Liver (tissue), 9 donors: Measurements from ENCODE around the gene FAM219A. TPM values are rescaled to one million over a fixed set of nuclear protein-coding genes. Genes with fewer than 3 reads are reported as not detected.

Source experiments
- DNase-seq: peaks from one replicate; pipeline ENCODE4 v3.0.0-alpha.2; 2017; ENCODE audit warnings: low spot score
- H3K27ac ChIP-seq, 2 donors: one replicate each; pipeline ENCODE4 v1.7.0; 2013; ENCODE audit warnings: inconsistent platforms in 2 of 2, low read length in 2 of 2, control low read depth in 1 of 2, low read depth in 1 of 2, mild to moderate bottlenecking in 1 of 2
- H3K27me3 ChIP-seq, 4 donors: one replicate each; pipeline versions ENCODE4 v1.6.1 to v1.7.0; 2013; ENCODE audit warnings: low read length in 3 of 4, inconsistent platforms in 1 of 4, mild to moderate bottlenecking in 1 of 4, moderate library complexity in 1 of 4; ENCODE audit not compliant: control insufficient read depth in 4 of 4, insufficient read depth in 4 of 4
- H3K36me3 ChIP-seq, 4 donors: one replicate each; pipeline versions ENCODE4 v1.6.1 to v1.7.0; 2013; ENCODE audit warnings: low read length in 3 of 4, mild to moderate bottlenecking in 3 of 4, low read depth in 1 of 4, moderate library complexity in 1 of 4; ENCODE audit not compliant: control insufficient read depth in 4 of 4, insufficient read depth in 3 of 4
- H3K4me1 ChIP-seq, 4 donors: one replicate each; pipeline versions ENCODE4 v1.6.1 to v1.7.0; 2013; ENCODE audit warnings: low read length in 3 of 4, mild to moderate bottlenecking in 3 of 4, moderate library complexity in 1 of 4; ENCODE audit not compliant: control insufficient read depth in 4 of 4, insufficient read depth in 4 of 4
- H3K4me3 ChIP-seq, 3 donors: one replicate each; pipeline versions ENCODE4 v1.6.1 to v1.7.0; 2013; ENCODE audit warnings: low read length in 3 of 3, control low read depth in 1 of 3, low read depth in 1 of 3, mild to moderate bottlenecking in 1 of 3
- H3K9ac ChIP-seq, 2 donors: one replicate each; pipeline ENCODE4 v1.7.0; 2013; ENCODE audit warnings: low read length in 2 of 2, mild to moderate bottlenecking in 2 of 2, moderate library complexity in 2 of 2, control low read depth in 1 of 2, low read depth in 1 of 2
- H3K9me3 ChIP-seq, 4 donors: one replicate each; pipeline versions ENCODE4 v1.6.1 to v1.7.0; 2013; ENCODE audit warnings: low read length in 3 of 4; ENCODE audit not compliant: control insufficient read depth in 4 of 4
- EGR1 ChIP-seq, 2 donors: IDR thresholded peaks; 2 replicates each; pipeline ENCODE4 v1.6.1; 2016 to 2018; ENCODE audit warnings: antibody characterized with exemption in 2 of 2, low read depth in 2 of 2
- FOXA1 ChIP-seq: IDR thresholded peaks from 2 replicates; pipeline ENCODE4 v1.6.1; 2016; ENCODE audit warnings: antibody characterized with exemption
- FOXA2 ChIP-seq: IDR thresholded peaks from 2 replicates; pipeline ENCODE4 v1.6.1; 2016; ENCODE audit warnings: antibody characterized with exemption
- GABPA ChIP-seq, 2 donors: IDR thresholded peaks in 1 of 2; conservative IDR thresholded peaks in 1 of 2; 2 replicates each; pipeline ENCODE4 v1.6.1; 2016; ENCODE audit warnings: antibody characterized with exemption in 2 of 2, mild to moderate bottlenecking in 1 of 2, moderate library complexity in 1 of 2
- JUND ChIP-seq, 2 donors: IDR thresholded peaks; 2 replicates each; pipeline ENCODE4 v1.6.1; 2016; ENCODE audit warnings: antibody characterized with exemption in 2 of 2
- MAX ChIP-seq: IDR thresholded peaks from 2 replicates; pipeline ENCODE4 v1.6.1; 2016; ENCODE audit warnings: antibody characterized with exemption
- REST ChIP-seq: IDR thresholded peaks from 2 replicates; pipeline ENCODE4 v1.6.1; 2016; ENCODE audit warnings: antibody characterized with exemption, mild to moderate bottlenecking
- YY1 ChIP-seq: IDR thresholded peaks from 2 replicates; pipeline ENCODE4 v1.6.1; 2016; ENCODE audit warnings: antibody characterized with exemption, mild to moderate bottlenecking
- ZBTB33 ChIP-seq: IDR thresholded peaks from 2 replicates; pipeline ENCODE4 v1.6.1; 2016; ENCODE audit warnings: antibody characterized with exemption
- WGBS: extraction: QIAGEN DNeasy Blood & Tissue Kit; methylation state at CpG from one replicate; pipeline ENCODE4 v1.1.7; 2013; 5-methylcytosine and 5-hydroxymethylcytosine counted together
- polyA plus RNA-seq, 2 donors: library from polyadenylated mRNA; stranded (reverse) in 1 of 2; unstranded in 1 of 2; fragments of 200-250 nt in 1 of 2; fragments of >200 nt in 1 of 2; fragmentation: Nextera tagmentation in 1 of 2; extraction: Ambion mirVana in 1 of 2; gene quantifications; one replicate each; pipeline versions ENCODE4 v1.2.1 to v1.2.3, GENCODE V29; 2013 to 2015
- total RNA-seq, 2 donors: library from RNA; depleted of rRNA; stranded (reverse); fragments of >200 nt; gene quantifications; one replicate each; pipeline ENCODE4 v1.2.3, GENCODE V29; 2014
- TF ChIP-seq, protein P1 (sequence below): fragments of 150-350 bp; IDR thresholded peaks from 2 replicates; pipeline ENCODE4 v1.5.1; 2017; ENCODE audit warnings: improper control_type of control experiment, low read depth, low read length; ENCODE audit not compliant: missing input control
- donor health status: healthy.
- donor health status: healthy.
- donor health status: healthy.
- donor health status: healthy.
- donor health status: healthy.

Gene FAM219A
- total and polyA plus RNA-seq, 4 donors = 1.6 to 3.6 (median 2.4) TPM

GRCh38 chr9:34396276-34397214, 61.8 kb downstream of the FAM219A start:
- WGBS = 84% methylated on average over 7 of the region's 7 CpGs
- no peak overlapping the region for H3K4me3 ChIP-seq
- H3K9ac ChIP-seq = no peak overlapping the region
- TF ChIP-seq, protein P1, sequence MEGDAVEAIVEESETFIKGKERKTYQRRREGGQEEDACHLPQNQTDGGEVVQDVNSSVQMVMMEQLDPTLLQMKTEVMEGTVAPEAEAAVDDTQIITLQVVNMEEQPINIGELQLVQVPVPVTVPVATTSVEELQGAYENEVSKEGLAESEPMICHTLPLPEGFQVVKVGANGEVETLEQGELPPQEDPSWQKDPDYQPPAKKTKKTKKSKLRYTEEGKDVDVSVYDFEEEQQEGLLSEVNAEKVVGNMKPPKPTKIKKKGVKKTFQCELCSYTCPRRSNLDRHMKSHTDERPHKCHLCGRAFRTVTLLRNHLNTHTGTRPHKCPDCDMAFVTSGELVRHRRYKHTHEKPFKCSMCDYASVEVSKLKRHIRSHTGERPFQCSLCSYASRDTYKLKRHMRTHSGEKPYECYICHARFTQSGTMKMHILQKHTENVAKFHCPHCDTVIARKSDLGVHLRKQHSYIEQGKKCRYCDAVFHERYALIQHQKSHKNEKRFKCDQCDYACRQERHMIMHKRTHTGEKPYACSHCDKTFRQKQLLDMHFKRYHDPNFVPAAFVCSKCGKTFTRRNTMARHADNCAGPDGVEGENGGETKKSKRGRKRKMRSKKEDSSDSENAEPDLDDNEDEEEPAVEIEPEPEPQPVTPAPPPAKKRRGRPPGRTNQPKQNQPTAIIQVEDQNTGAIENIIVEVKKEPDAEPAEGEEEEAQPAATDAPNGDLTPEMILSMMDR = no peak
- TF ChIP-seq FOXA2 (no peak), EGR1 (IDR thresholded peaks at IDR 0.05; ENCODE audit: low read depth in 2 of 2) (no peak)
- H3K27me3 ChIP-seq = no peaks in the 10 kb centered on the region
- no peaks in the 10 kb centered on the region for H3K4me1 ChIP-seq
- H3K9me3 ChIP-seq = no peaks in the 10 kb centered on the region
- peaks cover 0 to 4% (median 0%) of the 10 kb centered on the region in 4 donors for H3K36me3 ChIP-seq
- no peak overlapping the region for H3K27ac ChIP-seq
- no peak for DNase-seq

DNA sequence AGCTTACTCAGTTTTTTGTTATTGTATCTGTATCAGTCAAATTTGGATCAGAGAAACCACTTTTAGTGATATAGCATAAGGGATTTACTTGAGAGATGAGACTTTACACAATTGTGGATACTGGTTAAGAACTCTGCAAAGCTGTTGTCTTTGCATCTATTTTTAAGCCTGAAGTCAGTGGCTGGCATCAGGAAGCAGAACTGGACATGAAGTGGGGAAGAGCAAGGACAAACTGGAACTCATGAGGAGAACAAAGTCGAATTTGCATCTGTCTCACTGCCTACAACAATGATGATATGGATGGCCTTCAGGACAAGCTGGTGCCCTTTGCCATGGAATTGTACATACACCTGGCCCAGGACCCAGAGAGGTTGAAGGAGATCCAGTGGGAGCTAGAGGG, 65.9 kb downstream of the FAM219A start:
- Histone ChIP-seq H3K9me3 (no peaks in the 10 kb centered on the region), H3K36me3 (no peaks in the 10 kb centered on the region), H3K4me1 (no peaks in the 10 kb centered on the region), H3K9ac (no peak overlapping the region), H3K27ac (no peak overlapping the region), H3K27me3 (no peaks in the 10 kb centered on the region), H3K4me3 (no peak overlapping the region)
- WGBS = 64% methylated on average over 1 of the region's 1 CpG
- TF ChIP-seq REST (no peak), FOXA2 (no peak), JUND (IDR thresholded peaks at IDR 0.05) (no peak), ZBTB33 (no peak), GABPA (IDR thresholded peaks at IDR 0.05 in 1 of 2, conservative IDR thresholded peaks at IDR 0.05 in 1 of 2) (no peak), EGR1 (IDR thresholded peaks at IDR 0.05; ENCODE audit: low read depth in 2 of 2) (no peak), FOXA1 (no peak), YY1 (no peak), MAX (no peak)
- DNase-seq = no peak
